Uterus (tissue), 4 donors: Measurements from ENCODE around the gene FGF14. TPM values are rescaled to one million over a fixed set of nuclear protein-coding genes. Genes with fewer than 3 reads are reported as not detected.
A peak's percentile ranks its signal among the peaks of the same experiment; 100 is the strongest.

Experiments
- DNase-seq, 2 donors: peaks; one replicate each; pipeline ENCODE4 v3.0.0-alpha.2; 2019 to 2020
- H3K27ac ChIP-seq, 2 donors: fragments of 200-600 bp; sonication (generic); 1 replicate in 1 of 2; 2 replicates in 1 of 2; pipeline ENCODE4 v1.5.1; 2016 to 2018
- H3K27me3 ChIP-seq, 2 donors: fragments of 200-600 bp; sonication (generic); one replicate each; pipeline ENCODE4 v1.5.1; 2018 to 2019; ENCODE audit warnings: control low read depth in 1 of 2
- H3K36me3 ChIP-seq, 2 donors: fragments of 200-600 bp; sonication (generic); one replicate each; pipeline ENCODE4 v1.5.1; 2019; ENCODE audit warnings: control low read depth in 1 of 2
- H3K4me1 ChIP-seq, 2 donors: fragments of 200-600 bp; sonication (generic); one replicate each; pipeline ENCODE4 v1.5.1; 2018 to 2019; ENCODE audit warnings: control low read depth in 1 of 2
- H3K4me3 ChIP-seq, 2 donors: fragments of 200-600 bp; sonication (generic); 1 replicate in 1 of 2; 2 replicates in 1 of 2; pipeline ENCODE4 v1.5.1; 2018 to 2019; ENCODE audit warnings: mild to moderate bottlenecking in 1 of 2
- H3K9me3 ChIP-seq, 2 donors: fragments of 200-600 bp; sonication (generic); one replicate each; pipeline ENCODE4 v1.5.1; 2019; ENCODE audit warnings: control low read depth in 1 of 2
- POLR2A ChIP-seq, 2 donors: fragments of 450-650 bp; IDR thresholded peaks; one replicate each; pipeline ENCODE4 v1.6.1; 2016; ENCODE audit warnings: antibody characterized with exemption in 2 of 2, mild to moderate bottlenecking in 1 of 2, moderate library complexity in 1 of 2
- intact Hi-C: fragments of 100-400 bp; cut with DNase I; formaldehyde crosslinking; loops from one replicate; pipeline ENCODE4 v1.15.1; 2023; ENCODE audit warnings: low total_unique reads
- total RNA-seq, 4 donors: library from RNA; depleted of rRNA in 3 of 4; stranded (reverse); fragments of >200 nt in 3 of 4; gene quantifications; one replicate each; pipeline versions ENCODE4 v1.1.0 to v1.2.4, GENCODE V29; 2014 to 2023
- TF ChIP-seq, protein P1 (sequence below), 4 experiments: fragments of 200-600 bp in 2 of 4; fragments of 450-650 bp in 2 of 4; sonication (generic) in 2 of 4; IDR thresholded peaks; one replicate each; pipeline ENCODE4 v1.5.1; 2016 to 2019; ENCODE audit warnings: antibody characterized with exemption in 4 of 4, mild to moderate bottlenecking in 2 of 4, moderate library complexity in 1 of 4
- donor health status: DM: yes; HTN: yes; CAD: no.

Gene FGF14
- total RNA-seq, 4 donors from 2014 or later: under 0.01 to 0.98 (median 0.62) TPM; not detected in 1

GRCh38 chr13:102316732-102317131 lies 85.1 kb downstream of the FGF14 start:
- intact Hi-C loops: no loop called here

DNA sequence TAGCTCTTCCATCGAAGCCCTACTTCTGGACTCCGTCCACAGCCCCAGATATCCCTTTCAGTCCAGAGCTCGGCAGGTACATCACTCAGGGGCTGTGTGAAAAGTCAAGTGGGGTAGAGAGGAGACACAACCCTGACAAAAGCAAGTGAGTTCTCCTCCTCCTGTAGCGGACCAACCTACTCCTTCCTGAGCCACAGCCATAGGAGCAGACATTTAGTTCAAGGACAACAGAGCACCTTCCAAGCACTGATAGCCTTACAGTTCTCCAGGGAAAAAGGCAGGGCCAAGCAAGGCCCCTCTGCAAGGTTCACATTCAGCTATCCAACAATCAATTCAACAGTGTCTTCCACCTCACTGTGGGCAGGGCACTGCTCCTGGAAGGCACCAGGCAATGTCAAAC lies 89.0 kb downstream of the FGF14 start:
- H3K27ac ChIP-seq: no peak overlapping the region
- H3K27me3 ChIP-seq: no peaks in the 10 kb centered on the region
- H3K4me3 ChIP-seq: no peak overlapping the region
- H3K4me1 ChIP-seq: no peaks in the 10 kb centered on the region
- DNase-seq: no peak
- no peaks in the 10 kb centered on the region for H3K9me3 ChIP-seq
- intact Hi-C loops: no loop called here
- no peaks in the 10 kb centered on the region for H3K36me3 ChIP-seq
- TF ChIP-seq POLR2A (IDR thresholded peaks at IDR 0.05): no peak
- TF ChIP-seq, protein P1, sequence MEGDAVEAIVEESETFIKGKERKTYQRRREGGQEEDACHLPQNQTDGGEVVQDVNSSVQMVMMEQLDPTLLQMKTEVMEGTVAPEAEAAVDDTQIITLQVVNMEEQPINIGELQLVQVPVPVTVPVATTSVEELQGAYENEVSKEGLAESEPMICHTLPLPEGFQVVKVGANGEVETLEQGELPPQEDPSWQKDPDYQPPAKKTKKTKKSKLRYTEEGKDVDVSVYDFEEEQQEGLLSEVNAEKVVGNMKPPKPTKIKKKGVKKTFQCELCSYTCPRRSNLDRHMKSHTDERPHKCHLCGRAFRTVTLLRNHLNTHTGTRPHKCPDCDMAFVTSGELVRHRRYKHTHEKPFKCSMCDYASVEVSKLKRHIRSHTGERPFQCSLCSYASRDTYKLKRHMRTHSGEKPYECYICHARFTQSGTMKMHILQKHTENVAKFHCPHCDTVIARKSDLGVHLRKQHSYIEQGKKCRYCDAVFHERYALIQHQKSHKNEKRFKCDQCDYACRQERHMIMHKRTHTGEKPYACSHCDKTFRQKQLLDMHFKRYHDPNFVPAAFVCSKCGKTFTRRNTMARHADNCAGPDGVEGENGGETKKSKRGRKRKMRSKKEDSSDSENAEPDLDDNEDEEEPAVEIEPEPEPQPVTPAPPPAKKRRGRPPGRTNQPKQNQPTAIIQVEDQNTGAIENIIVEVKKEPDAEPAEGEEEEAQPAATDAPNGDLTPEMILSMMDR (IDR thresholded peaks at IDR 0.05): no peak

More at GRCh38 chr13:102316732-102317131, 85.1 kb downstream of the FGF14 start:
- no peak for TF ChIP-seq POLR2A (IDR thresholded peaks at IDR 0.05)
- TF ChIP-seq, protein P1 (IDR thresholded peaks at IDR 0.05): no peak
- Histone ChIP-seq H3K4me3 (no peak overlapping the region), H3K36me3 (no peaks in the 10 kb centered on the region), H3K9me3 (no peaks in the 10 kb centered on the region), H3K4me1 (no peaks in the 10 kb centered on the region), H3K27ac (no peak overlapping the region), H3K27me3 (no peaks in the 10 kb centered on the region)
- DNase-seq: no peak

- Histone ChIP-seq H3K4me3 (no peak overlapping the region), H3K27ac (peak overlapping the region; percentile 35 to 37), H3K27me3 (no peaks in the 10 kb centered on the region), H3K36me3 (no peaks in the 10 kb centered on the region), H3K4me1 (no peaks in the 10 kb centered on the region), H3K9me3 (no peaks in the 10 kb centered on the region)
- intact Hi-C loops: no loop called here
- DNase-seq: no peak
- TF ChIP-seq, protein P1 (IDR thresholded peaks at IDR 0.05): no peak
- TF ChIP-seq POLR2A (IDR thresholded peaks at IDR 0.05): no peak
Observed at GRCh38 chr13:102311901-102312300, 89.9 kb downstream of the FGF14 start.

GRCh38 chr13:102311419-102311796 lies 90.4 kb downstream of the FGF14 start:
- no peaks in the 10 kb centered on the region for H3K9me3 ChIP-seq
- no peak overlapping the region for H3K4me3 ChIP-seq
- H3K36me3 ChIP-seq: no peaks in the 10 kb centered on the region
- H3K27me3 ChIP-seq: no peaks in the 10 kb centered on the region
- H3K27ac ChIP-seq: peak overlapping the region; percentile 35 to 37
- DNase-seq: no peak
- intact Hi-C loops: no loop called here
- TF ChIP-seq, protein P1 (IDR thresholded peaks at IDR 0.05): no peak
- TF ChIP-seq POLR2A (IDR thresholded peaks at IDR 0.05): no peak
- H3K4me1 ChIP-seq: no peaks in the 10 kb centered on the region

DNA sequence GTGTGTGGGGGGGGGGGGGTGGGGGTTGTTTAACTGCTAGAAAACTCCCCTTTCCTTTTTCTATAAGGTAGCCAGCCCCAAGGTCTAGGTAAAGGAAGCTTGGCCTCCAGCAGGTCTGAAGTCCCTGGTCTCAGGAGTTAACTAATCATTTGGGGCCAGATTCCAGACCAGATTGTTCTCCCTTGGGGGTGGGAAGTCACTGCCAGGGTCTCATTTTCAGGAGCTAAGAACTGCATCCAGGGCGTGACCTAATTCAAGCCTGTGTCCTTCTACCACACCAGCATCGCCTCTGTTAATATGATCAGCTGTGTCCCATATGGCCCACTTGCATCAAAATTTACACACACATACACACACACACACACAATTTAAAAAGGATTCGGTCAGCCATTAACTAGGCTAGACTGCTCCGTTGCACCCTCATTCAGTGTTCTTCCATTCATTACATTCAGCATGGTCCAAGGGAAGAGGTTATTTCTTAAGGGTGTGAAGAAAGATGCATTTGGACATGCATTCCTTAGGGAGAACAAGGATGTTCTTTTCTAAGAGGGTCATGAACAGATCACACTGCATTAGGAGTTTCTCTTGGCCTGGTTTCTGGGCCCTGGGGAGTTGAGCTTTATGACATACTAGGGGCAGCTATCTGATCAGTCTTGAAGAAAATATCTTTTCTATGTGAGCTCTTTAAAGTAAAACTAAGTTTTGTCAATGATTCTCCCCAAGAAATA lies 91.0 kb downstream of the FGF14 start:
- TF ChIP-seq, protein P1 (IDR thresholded peaks at IDR 0.05): no peak
- TF ChIP-seq POLR2A (IDR thresholded peaks at IDR 0.05): no peak

More for the DNA sequence above, 91.0 kb downstream of the FGF14 start:
- Histone ChIP-seq H3K4me3 (no peak overlapping the region), H3K27ac (peak overlapping the region in 1 of 2 donors; percentile 37), H3K36me3 (no peaks in the 10 kb centered on the region), H3K4me1 (no peaks in the 10 kb centered on the region), H3K27me3 (no peaks in the 10 kb centered on the region), H3K9me3 (no peaks in the 10 kb centered on the region)
- intact Hi-C loops: no loop called here
- DNase-seq: peak; percentile 24 to 39
